ENCODE results near the gene ACTR3C.

ACTR3C gene

DNA sequence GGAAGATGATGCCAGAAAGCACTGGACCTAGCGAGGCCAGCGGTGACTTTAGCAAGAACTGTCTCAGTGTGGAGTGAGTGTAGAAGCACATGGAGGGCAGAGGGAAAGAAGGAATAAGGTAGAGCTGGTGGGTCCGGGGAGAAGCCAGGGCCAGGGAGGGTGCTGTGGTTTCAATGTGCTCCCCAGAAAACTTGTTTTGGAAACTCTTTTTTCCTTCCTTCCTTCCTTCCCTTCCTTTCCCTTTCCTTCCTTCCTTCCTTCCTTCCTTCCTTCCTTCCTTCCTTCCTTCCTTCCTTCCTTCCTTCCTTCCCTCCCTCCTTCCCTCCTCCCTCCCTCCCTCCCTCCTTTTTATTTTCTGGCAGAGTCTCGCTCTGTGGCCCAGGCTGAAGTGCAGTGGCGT is 23.6 kb upstream of the ACTR3C start:
- Histone ChIP-seq H3K9me3 (no peaks in the 10 kb centered on the region), H3K4me1 (peaks cover 0 to 3% (median 1%) of the 10 kb centered on the region in 4 donors), H3K4me3 (no peak overlapping the region), H3K27ac (no peak overlapping the region), H3K36me3 (no peaks in the 10 kb centered on the region), H3K27me3 (no peaks in the 10 kb centered on the region)
- no peak for DNase-seq
- TF ChIP-seq, protein P1, sequence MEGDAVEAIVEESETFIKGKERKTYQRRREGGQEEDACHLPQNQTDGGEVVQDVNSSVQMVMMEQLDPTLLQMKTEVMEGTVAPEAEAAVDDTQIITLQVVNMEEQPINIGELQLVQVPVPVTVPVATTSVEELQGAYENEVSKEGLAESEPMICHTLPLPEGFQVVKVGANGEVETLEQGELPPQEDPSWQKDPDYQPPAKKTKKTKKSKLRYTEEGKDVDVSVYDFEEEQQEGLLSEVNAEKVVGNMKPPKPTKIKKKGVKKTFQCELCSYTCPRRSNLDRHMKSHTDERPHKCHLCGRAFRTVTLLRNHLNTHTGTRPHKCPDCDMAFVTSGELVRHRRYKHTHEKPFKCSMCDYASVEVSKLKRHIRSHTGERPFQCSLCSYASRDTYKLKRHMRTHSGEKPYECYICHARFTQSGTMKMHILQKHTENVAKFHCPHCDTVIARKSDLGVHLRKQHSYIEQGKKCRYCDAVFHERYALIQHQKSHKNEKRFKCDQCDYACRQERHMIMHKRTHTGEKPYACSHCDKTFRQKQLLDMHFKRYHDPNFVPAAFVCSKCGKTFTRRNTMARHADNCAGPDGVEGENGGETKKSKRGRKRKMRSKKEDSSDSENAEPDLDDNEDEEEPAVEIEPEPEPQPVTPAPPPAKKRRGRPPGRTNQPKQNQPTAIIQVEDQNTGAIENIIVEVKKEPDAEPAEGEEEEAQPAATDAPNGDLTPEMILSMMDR (IDR thresholded peaks at IDR 0.05): no peak
- intact Hi-C loops (cut with DNase I; ENCODE audit: low total_unique reads): no loop called here

DNA sequence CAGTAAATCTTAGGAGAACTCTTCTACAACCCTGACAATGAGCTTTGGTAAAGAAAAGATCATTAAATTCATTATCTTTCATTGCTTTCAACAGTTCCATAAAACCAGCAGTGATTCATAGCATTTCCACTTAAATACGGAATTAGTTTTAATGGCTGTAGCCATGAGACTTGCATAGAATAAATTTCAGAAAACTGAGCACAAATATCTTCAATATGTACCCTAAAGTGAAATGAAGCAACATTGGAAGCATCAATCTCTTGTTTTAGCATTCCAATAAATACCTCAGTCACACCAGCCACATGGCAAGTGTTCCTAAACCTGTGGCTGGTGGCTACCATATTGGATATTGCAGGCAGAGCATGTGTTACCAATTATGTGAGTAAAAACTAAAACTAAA is 21.7 kb upstream of the ACTR3C start:
- intact Hi-C loops (cut with DNase I; ENCODE audit: low total_unique reads): no loop called here
- TF ChIP-seq, protein P1 (IDR thresholded peaks at IDR 0.05): no peak
- Histone ChIP-seq H3K27me3 (no peaks in the 10 kb centered on the region), H3K4me3 (no peak overlapping the region), H3K9me3 (no peaks in the 10 kb centered on the region), H3K27ac (no peak overlapping the region), H3K4me1 (peaks cover 0 to 22% (median 11%) of the 10 kb centered on the region in 4 donors), H3K36me3 (no peaks in the 10 kb centered on the region)
- no peak for DNase-seq

DNA sequence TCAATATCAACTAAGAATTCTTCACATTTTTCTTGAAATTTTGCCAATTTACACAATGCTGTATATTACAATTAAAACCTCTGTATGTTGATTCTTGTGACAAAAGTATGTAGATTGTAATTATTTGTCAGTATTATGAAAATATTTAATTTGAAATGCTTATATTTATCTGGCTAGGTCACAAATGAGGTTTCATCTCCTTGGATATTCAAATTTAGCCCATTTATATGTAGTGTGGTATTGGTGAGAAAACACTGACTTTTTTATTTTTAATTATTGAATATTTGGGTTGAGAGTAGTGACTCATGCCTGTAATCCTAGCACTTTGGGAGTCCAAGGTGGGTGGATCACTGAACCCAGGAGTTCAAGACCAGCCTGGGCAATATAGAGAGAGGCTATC is 21.0 kb upstream of the ACTR3C start:
- no peaks in the 10 kb centered on the region for H3K36me3 ChIP-seq
- no peak overlapping the region for H3K4me3 ChIP-seq
- H3K27me3 ChIP-seq: no peaks in the 10 kb centered on the region
- TF ChIP-seq, protein P1 (IDR thresholded peaks at IDR 0.05): no peak
- DNase-seq: no peak
- no peak overlapping the region for H3K27ac ChIP-seq
- H3K9me3 ChIP-seq: no peaks in the 10 kb centered on the region
- intact Hi-C loops (cut with DNase I; ENCODE audit: low total_unique reads): no loop called here
- H3K4me1 ChIP-seq: peaks cover 0 to 30% (median 17%) of the 10 kb centered on the region in 4 donors

DNA sequence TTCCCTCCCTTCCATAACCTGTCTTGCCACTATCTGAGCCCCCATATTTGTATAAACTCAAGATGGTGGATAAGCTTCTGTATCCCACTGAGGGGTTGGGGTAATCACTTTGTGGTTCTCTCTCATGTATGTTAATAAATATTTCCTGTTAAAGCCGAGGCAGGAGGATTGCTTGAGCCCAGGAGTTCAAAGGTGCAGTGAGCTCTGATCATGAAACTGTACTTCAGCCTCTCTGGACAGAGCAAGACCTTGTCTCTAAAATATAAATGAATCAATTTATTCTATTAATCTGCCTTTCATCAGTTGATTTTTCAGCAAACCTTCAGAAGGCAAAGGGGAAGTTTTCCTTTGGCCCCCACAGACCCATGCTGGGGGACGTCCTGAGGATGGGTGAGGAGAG is 19.9 kb upstream of the ACTR3C start:
- no peaks in the 10 kb centered on the region for H3K36me3 ChIP-seq
- H3K27ac ChIP-seq: no peak overlapping the region
- H3K4me1 ChIP-seq: peaks cover 0 to 32% (median 18%) of the 10 kb centered on the region in 4 donors
- no peak overlapping the region for H3K4me3 ChIP-seq
- intact Hi-C loops (cut with DNase I; ENCODE audit: low total_unique reads): no loop called here
- DNase-seq: no peak
- no peaks in the 10 kb centered on the region for H3K27me3 ChIP-seq
- TF ChIP-seq, protein P1 (IDR thresholded peaks at IDR 0.05): no peak
- no peaks in the 10 kb centered on the region for H3K9me3 ChIP-seq

DNA sequence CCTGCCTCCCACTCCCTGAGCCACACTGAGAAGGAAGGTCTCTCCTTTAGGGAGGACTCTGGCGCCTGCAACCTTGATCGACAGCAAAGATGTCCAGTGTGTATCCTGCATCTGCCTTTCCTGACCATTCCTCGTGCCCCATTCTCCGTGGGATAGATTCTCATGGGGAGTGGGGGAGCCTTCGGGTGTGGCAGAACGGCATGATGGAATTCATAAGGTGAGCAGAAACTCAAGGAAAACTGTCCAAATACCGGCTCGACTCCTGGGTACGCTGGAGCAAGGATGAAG is 18.7 kb upstream of the ACTR3C start:
- Histone ChIP-seq H3K9me3 (no peaks in the 10 kb centered on the region), H3K4me1 (peaks cover 0 to 32% (median 18%) of the 10 kb centered on the region in 4 donors), H3K36me3 (peaks cover 0 to 11% (median 0%) of the 10 kb centered on the region in 3 donors), H3K27ac (peak overlapping the region; percentile 71 to 90), H3K4me3 (peak overlapping the region; percentile 59 to 63), H3K27me3 (no peaks in the 10 kb centered on the region)
- intact Hi-C loops (cut with DNase I; ENCODE audit: low total_unique reads): no loop called here
- TF ChIP-seq, protein P1 (IDR thresholded peaks at IDR 0.05): no peak
- no peak for DNase-seq

Data from tibial artery (tissue), 4 donors.